GM13977 (cell line): ENCODE data around the gene GAST.

Experiments used
- DNase-seq: peaks from one replicate; pipeline ENCODE4 v3.0.0; 2012; ENCODE audit warnings: low spot score
- in situ Hi-C: fragments of 300-500 bp; cut with MboI; formaldehyde crosslinking; loops from one replicate; pipeline ENCODE4 v1.12.0; 2022; ENCODE audit warnings: low sequenced_read_pairs, low pct_unique_long_range_greater_than_20kb, mixed read lengths, inconsistent platforms; ENCODE audit not compliant: unreplicated experiment
- TF ChIP-seq, protein P1 (sequence below): IDR thresholded peaks from 2 replicates; pipeline ENCODE4 v1.5.1; 2012; ENCODE audit warnings: mild to moderate bottlenecking, control low read depth; ENCODE audit not compliant: insufficient read depth; ENCODE audit errors: extremely low read depth, missing control alignments

GAST gene

DNA sequence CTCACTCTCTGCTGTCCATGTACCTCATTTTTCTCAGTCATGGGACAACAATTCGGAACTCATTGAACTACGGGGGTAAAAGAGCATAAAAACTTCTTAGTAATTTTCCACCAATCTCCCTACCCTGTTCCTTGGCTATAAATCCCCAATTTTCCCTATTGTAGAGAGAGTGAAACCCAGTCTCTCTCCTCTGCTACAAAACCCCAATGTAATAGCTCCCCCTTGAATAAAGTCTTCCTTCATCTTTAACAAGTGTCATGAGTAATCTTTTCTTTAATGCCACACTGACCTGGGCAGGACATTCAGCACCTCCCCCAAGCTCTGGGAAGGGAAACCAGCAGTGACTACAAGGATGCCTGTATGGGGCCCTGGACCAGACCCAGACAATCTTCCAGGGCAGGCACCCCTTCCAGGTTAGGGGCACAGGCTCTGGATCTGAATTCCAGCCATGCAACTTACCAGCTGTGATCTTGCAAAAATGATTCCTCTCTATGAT is 33.7 kb upstream of the GAST start:
- in situ Hi-C loops: no loop called here
- TF ChIP-seq, protein P1, sequence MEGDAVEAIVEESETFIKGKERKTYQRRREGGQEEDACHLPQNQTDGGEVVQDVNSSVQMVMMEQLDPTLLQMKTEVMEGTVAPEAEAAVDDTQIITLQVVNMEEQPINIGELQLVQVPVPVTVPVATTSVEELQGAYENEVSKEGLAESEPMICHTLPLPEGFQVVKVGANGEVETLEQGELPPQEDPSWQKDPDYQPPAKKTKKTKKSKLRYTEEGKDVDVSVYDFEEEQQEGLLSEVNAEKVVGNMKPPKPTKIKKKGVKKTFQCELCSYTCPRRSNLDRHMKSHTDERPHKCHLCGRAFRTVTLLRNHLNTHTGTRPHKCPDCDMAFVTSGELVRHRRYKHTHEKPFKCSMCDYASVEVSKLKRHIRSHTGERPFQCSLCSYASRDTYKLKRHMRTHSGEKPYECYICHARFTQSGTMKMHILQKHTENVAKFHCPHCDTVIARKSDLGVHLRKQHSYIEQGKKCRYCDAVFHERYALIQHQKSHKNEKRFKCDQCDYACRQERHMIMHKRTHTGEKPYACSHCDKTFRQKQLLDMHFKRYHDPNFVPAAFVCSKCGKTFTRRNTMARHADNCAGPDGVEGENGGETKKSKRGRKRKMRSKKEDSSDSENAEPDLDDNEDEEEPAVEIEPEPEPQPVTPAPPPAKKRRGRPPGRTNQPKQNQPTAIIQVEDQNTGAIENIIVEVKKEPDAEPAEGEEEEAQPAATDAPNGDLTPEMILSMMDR: no peak
- no peak for DNase-seq

DNA sequence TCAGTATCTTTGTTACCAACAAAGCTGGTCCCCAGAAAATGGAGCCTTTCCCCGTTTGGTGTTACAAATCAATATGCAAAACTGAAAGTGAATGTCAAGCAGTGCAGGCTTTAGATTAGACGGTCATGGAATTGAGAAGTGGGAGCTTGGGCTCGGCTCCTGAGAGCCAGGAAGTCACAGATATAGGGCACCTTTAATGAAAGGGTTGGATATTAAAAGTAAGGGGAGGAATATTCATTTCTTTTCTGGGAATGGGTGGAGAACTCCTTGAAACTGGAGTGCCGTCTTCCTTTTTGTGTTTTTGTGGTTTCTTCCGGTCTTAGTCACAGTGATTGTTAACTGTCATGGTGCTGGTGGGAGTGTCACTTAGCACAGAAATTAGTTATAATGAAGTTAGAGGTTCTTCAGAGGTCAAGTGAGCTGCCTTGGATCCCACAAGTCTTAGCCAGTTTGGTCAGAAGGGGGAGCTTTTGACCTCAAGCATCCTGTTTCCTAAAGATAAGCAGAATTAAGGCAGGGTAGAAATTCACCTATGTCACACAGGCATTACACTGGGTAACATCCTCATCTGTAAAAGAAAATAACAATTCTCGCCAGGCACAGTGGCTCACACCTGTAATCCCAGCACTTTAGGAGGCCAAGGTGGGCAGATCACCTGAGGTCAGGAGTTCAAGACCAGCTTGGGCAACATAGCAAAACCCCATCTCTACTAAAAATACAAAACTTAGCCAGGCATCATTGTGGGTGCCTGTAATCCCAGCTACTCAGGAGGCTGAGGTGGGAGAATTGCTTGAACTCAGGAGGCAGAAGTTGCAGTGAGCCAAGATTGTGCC is 33.0 kb upstream of the GAST start:
- TF ChIP-seq, protein P1: peak; percentile 56
- DNase-seq: peak; percentile 36
- in situ Hi-C loops: no loop called here

DNA sequence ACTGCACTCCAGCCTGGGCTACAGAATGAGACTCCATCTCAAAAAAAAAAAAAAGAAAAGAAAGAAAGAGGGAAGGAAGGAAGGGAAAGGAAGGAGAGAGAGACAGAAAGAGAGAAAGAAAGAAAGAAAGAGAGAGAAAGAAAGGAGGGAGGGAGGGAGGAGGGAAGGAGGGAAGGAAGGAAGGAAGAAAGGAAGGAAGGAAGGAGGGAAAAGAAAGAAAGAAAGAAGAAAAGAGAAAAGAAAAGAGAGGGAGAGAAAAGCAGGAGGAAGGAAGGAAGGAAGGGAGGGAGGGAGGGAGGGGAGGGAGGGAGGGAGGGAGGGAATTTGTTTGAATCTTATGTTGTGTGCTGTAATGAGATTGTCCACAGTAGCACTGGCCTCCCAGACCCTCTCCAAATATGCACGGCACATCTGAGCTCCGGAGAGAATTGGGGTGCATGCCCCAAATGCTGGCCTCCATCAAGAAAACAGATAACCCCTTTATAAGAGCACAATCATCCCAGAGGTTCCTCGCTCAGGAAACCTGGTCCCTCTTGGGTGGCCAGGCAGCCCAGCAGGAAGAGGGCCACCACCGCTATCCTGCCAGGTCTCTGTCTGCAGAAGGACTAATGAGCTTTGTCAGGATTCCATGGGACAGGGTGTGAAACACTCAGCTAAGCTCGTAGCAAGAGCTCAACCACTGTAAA is 32.2 kb upstream of the GAST start:
- TF ChIP-seq, protein P1: no peak
- DNase-seq: no peak
- in situ Hi-C loops: no loop called here

DNA sequence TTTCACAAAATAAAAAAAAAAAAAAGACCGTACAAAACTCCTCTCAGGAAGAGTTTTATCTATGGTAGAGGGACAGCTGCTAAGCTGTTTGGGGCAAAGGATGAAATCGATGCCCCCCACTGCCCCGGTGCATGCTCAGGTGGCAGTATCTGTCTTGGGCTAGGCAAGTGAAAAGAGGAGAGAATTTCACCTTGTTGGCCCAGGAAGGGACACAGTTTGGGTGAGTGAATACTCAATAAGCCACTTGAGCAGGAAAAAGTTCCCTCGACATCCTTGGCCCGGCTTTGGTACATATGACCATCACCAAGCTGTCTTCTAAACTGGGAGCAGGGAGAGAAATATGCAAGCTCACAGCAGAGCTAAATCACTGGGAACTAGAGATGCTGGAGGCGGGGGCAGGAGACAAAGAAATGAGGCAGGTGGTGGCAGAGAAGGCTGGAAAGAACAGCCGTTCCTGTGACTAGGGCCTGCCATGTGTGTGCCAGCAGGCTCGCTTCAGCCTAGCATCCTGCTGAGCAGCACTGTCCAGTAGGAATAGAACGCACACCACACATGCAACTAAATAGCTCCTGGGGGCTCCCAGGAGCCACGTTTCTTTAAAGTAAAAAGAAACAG is 31.6 kb upstream of the GAST start:
- TF ChIP-seq, protein P1: no peak
- DNase-seq: no peak
- in situ Hi-C loops: no loop called here

DNA sequence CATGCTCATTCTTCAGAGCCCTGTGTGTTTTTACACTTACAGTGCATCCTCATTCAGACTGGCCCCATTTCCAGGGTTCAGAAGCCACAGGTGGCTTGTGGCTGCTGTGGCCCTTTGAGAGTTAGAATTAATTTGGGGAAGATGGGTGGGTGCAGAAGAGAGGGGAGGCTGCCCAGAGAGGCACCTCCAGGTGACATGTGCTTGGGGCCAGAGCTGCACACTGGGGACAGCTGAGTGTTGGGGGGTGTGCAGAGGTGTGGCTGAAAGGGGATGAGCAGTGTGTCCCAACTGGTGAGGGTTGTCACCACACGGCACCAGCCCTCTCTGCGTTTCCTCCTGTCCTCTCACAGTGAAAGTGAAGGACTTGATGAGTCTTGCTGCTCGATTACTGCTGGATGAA is 30.4 kb upstream of the GAST start:
- DNase-seq: no peak
- TF ChIP-seq, protein P1: no peak
- in situ Hi-C loops: no loop called here

DNA sequence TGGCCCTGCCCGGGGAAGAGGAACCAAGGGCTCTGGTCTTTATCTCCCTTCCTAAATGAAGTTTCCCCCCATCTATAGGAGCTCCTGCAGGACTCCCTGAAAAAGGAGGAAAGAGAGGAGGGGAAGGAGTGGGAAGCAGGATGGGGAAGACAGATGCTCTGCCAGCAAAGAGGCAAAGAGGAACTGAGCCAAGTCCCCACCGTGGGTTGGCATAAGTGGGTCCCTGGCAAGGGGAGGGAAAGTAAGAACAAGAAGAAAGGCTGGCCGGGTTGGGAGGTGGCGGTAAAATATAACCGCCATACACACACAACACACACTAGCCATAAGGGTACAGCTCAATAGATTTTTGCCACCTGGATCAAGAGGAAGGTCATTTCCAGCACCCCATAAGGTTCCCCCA is 29.5 kb upstream of the GAST start:
- in situ Hi-C loops: no loop called here
- TF ChIP-seq, protein P1: no peak
- DNase-seq: no peak
